Mesenchymal stem cell (in vitro differentiated cells and primary cell): ENCODE data around the gene CTSH.

Experiments
- DNase-seq: peaks from one replicate; pipeline ENCODE4 v3.0.0-alpha.2; 2013
- H2AFZ ChIP-seq: one replicate; pipeline ENCODE4 v1.6.1; 2013; ENCODE audit warnings: low read depth, mild to moderate bottlenecking, control low read depth, inconsistent platforms, low read length, moderate library complexity
- H2AK5ac ChIP-seq: 2 replicates; pipeline ENCODE4 v1.6.1; 2013; ENCODE audit warnings: low read length, moderate library complexity, mild to moderate bottlenecking, inconsistent platforms; ENCODE audit not compliant: severe bottlenecking
- H2BK120ac ChIP-seq: one replicate; pipeline ENCODE4 v1.6.1; 2013; ENCODE audit warnings: low read depth, mild to moderate bottlenecking, inconsistent platforms, low read length, moderate library complexity
- H2BK12ac ChIP-seq, 2 experiments: one replicate each; pipeline ENCODE4 v1.6.1; 2013; ENCODE audit warnings: inconsistent platforms in 2 of 2, low read length in 2 of 2, mild to moderate bottlenecking in 2 of 2, moderate library complexity in 2 of 2, control low read depth in 1 of 2
- H2BK15ac ChIP-seq: one replicate; pipeline ENCODE4 v1.6.1; 2013; ENCODE audit warnings: mild to moderate bottlenecking, low read depth, inconsistent platforms; ENCODE audit not compliant: poor library complexity, severe bottlenecking
- H2BK5ac ChIP-seq: 2 replicates; pipeline ENCODE4 v1.6.1; 2013; ENCODE audit warnings: low read depth, mild to moderate bottlenecking, low read length, control low read depth, inconsistent platforms; ENCODE audit not compliant: poor library complexity, severe bottlenecking
- H3K14ac ChIP-seq, 2 experiments: one replicate each; pipeline ENCODE4 v1.6.1; 2013; ENCODE audit warnings: inconsistent platforms in 2 of 2, low read length in 2 of 2, control low read depth in 1 of 2, mild to moderate bottlenecking in 1 of 2, moderate library complexity in 1 of 2
- H3K18ac ChIP-seq, 2 experiments: one replicate each; pipeline ENCODE4 v1.6.1; 2013; ENCODE audit warnings: inconsistent platforms in 2 of 2, low read length in 2 of 2, control low read depth in 1 of 2, low read depth in 1 of 2, mild to moderate bottlenecking in 1 of 2
- H3K23ac ChIP-seq, 2 experiments: one replicate each; pipeline ENCODE4 v1.6.1; 2013; ENCODE audit warnings: inconsistent platforms in 2 of 2, low read length in 2 of 2, mild to moderate bottlenecking in 2 of 2, moderate library complexity in 2 of 2, control low read depth in 1 of 2
- H3K27ac ChIP-seq: 2 replicates; pipeline ENCODE4 v1.5.1; 2013; ENCODE audit warnings: mild to moderate bottlenecking, moderate library complexity, low read length, control low read depth, inconsistent platforms; ENCODE audit not compliant: poor library complexity, severe bottlenecking
- H3K27me3 ChIP-seq, 2 experiments: 2 replicates each; pipeline versions ENCODE4 v1.6.1 to v1.7.0; 2013; ENCODE audit warnings: low read length in 2 of 2, mild to moderate bottlenecking in 2 of 2, moderate library complexity in 2 of 2, control low read depth in 1 of 2, inconsistent platforms in 1 of 2; ENCODE audit not compliant: control insufficient read depth in 1 of 2, insufficient read depth in 1 of 2
- H3K36me3 ChIP-seq, 2 experiments: 2 replicates each; pipeline versions ENCODE4 v1.6.1 to v1.7.0; 2013; ENCODE audit warnings: low read length in 2 of 2, control low read depth in 1 of 2, inconsistent platforms in 1 of 2, low read depth in 1 of 2, mild to moderate bottlenecking in 1 of 2; ENCODE audit not compliant: insufficient read depth in 2 of 2, control insufficient read depth in 1 of 2
- H3K4ac ChIP-seq, 2 experiments: one replicate each; pipeline ENCODE4 v1.6.1; 2013; ENCODE audit warnings: inconsistent platforms in 2 of 2, low read length in 2 of 2, mild to moderate bottlenecking in 2 of 2, moderate library complexity in 2 of 2, control low read depth in 1 of 2, low read depth in 1 of 2
- H3K4me1 ChIP-seq: 2 replicates; pipeline ENCODE4 v1.6.1; 2013; ENCODE audit warnings: low read depth, low read length, control low read depth; ENCODE audit not compliant: control insufficient read depth, insufficient read depth
- H3K4me2 ChIP-seq: 2 replicates; pipeline ENCODE4 v1.6.1; 2013; ENCODE audit warnings: low read length, mild to moderate bottlenecking, inconsistent platforms; ENCODE audit not compliant: poor library complexity, severe bottlenecking
- H3K4me3 ChIP-seq, 2 experiments: 2 replicates each; pipeline versions ENCODE4 v1.5.1 to v1.7.0; 2013; ENCODE audit warnings: low read length in 2 of 2, mild to moderate bottlenecking in 2 of 2, control low read depth in 1 of 2, low read depth in 1 of 2; ENCODE audit not compliant: insufficient read depth in 1 of 2
- H3K79me1 ChIP-seq: replicated peaks from 2 replicates; pipeline ENCODE4 v1.6.1; 2013; ENCODE audit warnings: mild to moderate bottlenecking, control low read depth, low read length, inconsistent platforms; ENCODE audit not compliant: poor library complexity, severe bottlenecking
- H3K9ac ChIP-seq: 2 replicates; pipeline ENCODE4 v1.7.0; 2013; ENCODE audit warnings: mild to moderate bottlenecking, low read length, moderate library complexity
- H3K9me3 ChIP-seq: 2 replicates; pipeline ENCODE4 v1.7.0; 2013; ENCODE audit warnings: mild to moderate bottlenecking, low read length; ENCODE audit not compliant: control insufficient read depth
- H4K8ac ChIP-seq: one replicate; pipeline ENCODE4 v1.6.1; 2013; ENCODE audit warnings: inconsistent platforms, mild to moderate bottlenecking, low read length, moderate library complexity
- H4K91ac ChIP-seq: one replicate; pipeline ENCODE4 v1.6.1; 2013; ENCODE audit warnings: mild to moderate bottlenecking, low read length, inconsistent platforms
- WGBS: methylation state at CpG from one replicate; pipeline ENCODE4 v1.1.7; 2013; ENCODE audit warnings: mixed read lengths; 5-methylcytosine and 5-hydroxymethylcytosine counted together

CTSH gene

DNA sequence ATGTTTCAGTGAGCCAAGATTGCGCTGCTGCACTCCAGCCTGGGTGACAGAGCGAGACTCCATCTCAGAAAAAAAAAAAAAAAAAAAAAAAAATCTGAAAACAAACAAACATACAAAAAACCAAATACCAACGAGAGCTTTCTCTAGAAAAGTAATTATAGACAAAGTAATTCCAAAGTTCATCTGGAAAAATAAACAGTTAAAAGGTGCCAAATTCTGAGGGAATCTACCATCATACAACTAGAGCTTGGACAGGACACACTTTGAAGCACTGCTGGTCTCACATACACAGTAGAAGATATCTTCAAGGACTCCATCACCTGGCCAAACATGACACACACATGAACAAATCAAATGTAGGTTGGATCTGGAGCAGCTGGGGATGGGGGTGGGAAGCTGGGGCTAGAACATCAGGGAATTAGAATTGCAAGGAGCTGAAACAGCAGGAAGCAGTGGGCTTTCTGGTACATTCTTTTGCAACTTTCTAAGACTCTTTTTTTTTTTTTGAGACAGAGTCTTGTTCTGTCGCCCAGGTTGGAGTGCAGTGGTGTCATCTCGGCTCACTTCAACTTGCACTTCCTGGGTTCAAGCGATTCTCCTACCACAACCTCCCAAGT is 41.1 kb upstream of the CTSH start:
- Histone ChIP-seq H4K8ac (peak overlapping the region; percentile 5), H3K4me3 (no peak overlapping the region), H2BK5ac (no peak overlapping the region), H2BK15ac (no peak overlapping the region), H3K9me3 (no peaks in the 10 kb centered on the region), H4K91ac (peak overlapping the region; percentile 30), H2BK12ac (peak overlapping the region; percentile 71 to 80), H3K4ac (peak overlapping the region in 1 of 2 experiments; percentile 42), H3K14ac (no peak overlapping the region), H2AK5ac (no peak overlapping the region), H3K9ac (no peak overlapping the region), H3K27me3 (no peaks in the 10 kb centered on the region), H3K79me1 (no peaks in the 10 kb centered on the region), H2BK120ac (peak overlapping the region; percentile 37), H3K23ac (no peak overlapping the region), H3K36me3 (no peaks in the 10 kb centered on the region), H3K4me1 (peaks cover 13% of the 10 kb centered on the region), H3K18ac (peak overlapping the region; percentile 4 to 61), H2AFZ (no peak overlapping the region), H3K4me2 (no peak overlapping the region), H3K27ac (no peak overlapping the region)
- no peak for DNase-seq
- 80% methylated on average over 1 of the region's 6 CpGs for WGBS

GRCh38 chr15:78984041-78984440 is 39.2 kb upstream of the CTSH start:
- no peak overlapping the region for H3K27ac ChIP-seq
- peak overlapping the region in 1 of 2 experiments; percentile 68 for H3K18ac ChIP-seq
- H3K4me1 ChIP-seq: peaks cover 15% of the 10 kb centered on the region
- H3K4me3 ChIP-seq: no peak overlapping the region
- H3K23ac ChIP-seq: no peak overlapping the region
- H3K14ac ChIP-seq: peak overlapping the region in 1 of 2 experiments; percentile 66
- H2AK5ac ChIP-seq: no peak overlapping the region
- peak overlapping the region; percentile 2 to 85 for H2BK12ac ChIP-seq
- no peaks in the 10 kb centered on the region for H3K27me3 ChIP-seq
- H2BK5ac ChIP-seq: no peak overlapping the region
- H3K9me3 ChIP-seq: no peaks in the 10 kb centered on the region
- H4K8ac ChIP-seq: no peak overlapping the region
- peak overlapping the region in 1 of 2 experiments; percentile 32 for H3K4ac ChIP-seq
- no peaks in the 10 kb centered on the region for H3K79me1 ChIP-seq
- no peak overlapping the region for H3K9ac ChIP-seq
- H2BK15ac ChIP-seq: no peak overlapping the region
- no peak overlapping the region for H2BK120ac ChIP-seq
- H2AFZ ChIP-seq: no peak overlapping the region
- H3K36me3 ChIP-seq: no peaks in the 10 kb centered on the region
- H3K4me2 ChIP-seq: no peak overlapping the region
- DNase-seq: no peak
- 100% methylated on average over 1 of the region's 1 CpG for WGBS
- peak overlapping the region; percentile 0 for H4K91ac ChIP-seq

DNA sequence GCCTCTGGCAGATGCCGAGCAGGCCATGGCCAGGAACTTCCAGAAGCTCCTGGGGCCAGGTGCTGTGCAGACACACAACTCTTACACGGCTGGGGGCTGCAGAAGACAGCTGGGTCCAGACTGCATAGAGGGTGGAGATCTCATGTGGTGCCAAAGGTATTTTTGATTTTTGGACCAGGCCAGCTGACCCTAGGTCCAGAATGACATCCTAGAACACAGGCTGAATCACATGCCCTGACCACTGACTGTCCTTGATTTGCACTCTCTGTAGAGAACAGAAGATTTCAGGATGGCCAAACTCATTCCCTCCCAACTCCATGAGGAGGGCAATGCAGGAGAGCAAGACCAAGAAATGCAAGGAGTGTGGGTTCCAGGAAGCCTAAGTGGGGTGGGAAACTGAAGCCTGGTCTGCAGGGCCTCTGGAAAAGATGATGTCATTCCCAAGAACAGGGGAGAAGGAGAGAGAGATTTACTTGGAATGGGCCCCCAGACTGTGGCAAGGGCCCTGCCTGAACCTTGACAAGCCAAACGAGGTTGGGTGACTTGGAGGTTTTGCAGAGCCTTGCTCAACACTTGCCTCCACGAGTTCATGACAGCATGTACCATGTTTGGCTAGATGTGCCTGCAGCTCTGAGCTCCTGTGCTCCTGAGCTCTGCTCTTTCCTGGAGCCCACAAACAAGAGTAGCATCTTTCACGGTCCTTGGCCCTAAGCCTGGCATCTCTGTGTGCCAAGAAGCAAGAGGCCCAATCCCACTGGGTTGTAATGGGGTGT is 38.5 kb upstream of the CTSH start:
- Histone ChIP-seq H2AFZ (no peak overlapping the region), H3K36me3 (no peaks in the 10 kb centered on the region), H4K91ac (peak overlapping the region; percentile 15), H3K23ac (no peak overlapping the region), H3K4ac (no peak overlapping the region), H3K4me3 (no peak overlapping the region), H3K18ac (peak overlapping the region; percentile 26 to 68), H3K79me1 (no peaks in the 10 kb centered on the region), H3K27ac (no peak overlapping the region), H2BK15ac (no peak overlapping the region), H3K27me3 (no peaks in the 10 kb centered on the region), H3K9me3 (no peaks in the 10 kb centered on the region), H3K4me2 (no peak overlapping the region), H2BK12ac (peak overlapping the region; percentile 2 to 85), H2BK5ac (no peak overlapping the region), H2BK120ac (no peak overlapping the region), H3K9ac (no peak overlapping the region), H2AK5ac (no peak overlapping the region), H3K14ac (peak overlapping the region in 1 of 2 experiments; percentile 66), H4K8ac (peak overlapping the region; percentile 27), H3K4me1 (peaks cover 16% of the 10 kb centered on the region)
- no peak for DNase-seq
- 75% methylated on average over 5 of the region's 5 CpGs for WGBS

DNA sequence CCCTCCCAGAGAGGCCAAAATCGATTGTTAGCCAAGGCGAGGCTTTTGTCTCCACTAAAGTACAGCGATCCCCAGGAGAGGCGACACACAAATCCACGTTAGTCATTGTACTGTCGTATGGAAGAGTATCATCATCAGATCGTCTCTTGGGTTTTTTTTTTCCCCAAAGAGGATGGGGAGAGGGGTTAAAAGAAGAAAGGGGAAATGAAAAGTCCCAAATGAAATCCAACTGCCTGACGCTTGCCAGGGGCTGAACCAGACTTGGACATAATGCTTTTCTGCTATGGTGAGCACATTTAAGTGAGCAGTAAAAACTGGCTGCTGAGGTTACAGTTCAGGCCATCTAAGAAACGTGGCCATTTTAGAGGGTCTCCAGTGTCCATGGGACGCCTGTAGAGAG is 37.9 kb upstream of the CTSH start:
- Histone ChIP-seq H3K27me3 (no peaks in the 10 kb centered on the region), H3K4me1 (peaks cover 13% of the 10 kb centered on the region), H2BK15ac (no peak overlapping the region), H2BK12ac (peak overlapping the region in 1 of 2 experiments; percentile 45), H3K23ac (no peak overlapping the region), H2BK120ac (peak overlapping the region; percentile 13), H3K4me2 (no peak overlapping the region), H3K27ac (no peak overlapping the region), H3K4me3 (no peak overlapping the region), H3K36me3 (no peaks in the 10 kb centered on the region), H2BK5ac (no peak overlapping the region), H3K79me1 (no peaks in the 10 kb centered on the region), H3K4ac (peak overlapping the region in 1 of 2 experiments; percentile 17), H3K18ac (peak overlapping the region in 1 of 2 experiments; percentile 45), H3K9ac (no peak overlapping the region), H3K14ac (no peak overlapping the region), H2AK5ac (no peak overlapping the region), H4K91ac (no peak overlapping the region), H2AFZ (no peak overlapping the region), H3K9me3 (no peaks in the 10 kb centered on the region), H4K8ac (peak overlapping the region; percentile 27)
- DNase-seq: no peak
- WGBS: 79% methylated on average over 10 of the region's 10 CpGs
